Stimulated activated CD4-positive, alpha-beta T cell treated with anti-CD3 and anti-CD28 coated beads, Interleukin-4, amount 100 ng/mL, for 24 hours (primary cell): Measurements from ENCODE around the gene SCD5.

Source experiments
- DNase-seq: peaks from one replicate; pipeline ENCODE4 v3.0.0-alpha.2; 2020

SCD5 gene

GRCh38 chr4:82718162-82718940 is 80.2 kb downstream of the SCD5 start:
- no peak for DNase-seq

DNA sequence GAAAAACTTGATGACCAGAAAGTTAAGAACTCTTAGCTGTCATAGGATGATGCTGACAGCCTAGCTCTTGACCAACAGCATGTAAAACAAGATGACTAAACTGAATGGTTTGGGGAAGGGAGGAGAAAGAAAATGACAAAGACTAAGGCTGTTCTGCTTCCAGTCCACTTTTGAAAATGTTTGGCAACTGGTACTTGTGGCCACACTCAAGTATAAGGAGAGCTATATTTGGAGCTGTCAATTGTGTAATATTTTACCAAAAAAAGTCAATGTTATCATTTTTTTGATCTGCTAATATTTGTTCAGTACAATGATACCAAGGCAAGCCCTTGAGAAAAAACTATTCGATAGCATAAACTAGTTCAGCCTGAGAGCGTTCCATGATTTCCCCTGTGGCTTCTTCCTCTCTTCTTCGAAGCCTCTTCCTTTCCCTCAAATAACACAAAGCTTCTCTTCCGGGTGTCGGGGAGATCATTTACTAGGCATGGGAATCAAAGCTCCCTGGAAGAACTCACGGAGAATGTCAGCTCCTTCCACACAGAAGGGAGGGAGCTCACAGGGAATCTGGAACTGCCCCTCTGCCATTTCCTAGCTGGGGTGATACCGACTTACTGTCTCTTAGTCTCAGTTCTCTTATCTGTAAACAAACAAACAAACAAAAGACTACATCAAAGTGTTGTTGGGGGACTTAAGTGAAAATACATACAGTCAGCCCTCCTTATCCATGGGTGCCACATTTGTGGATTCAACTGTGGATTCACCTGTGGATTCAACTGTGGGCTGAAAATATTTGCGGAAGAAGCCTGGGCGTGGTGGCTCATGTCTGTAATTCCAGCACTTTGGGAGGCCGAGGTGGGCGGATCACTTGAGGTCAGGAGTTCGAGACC is 82.6 kb downstream of the SCD5 start:
- no peak for DNase-seq

GRCh38 chr4:82713856-82714255 is 84.7 kb downstream of the SCD5 start:
- DNase-seq = no peak

GRCh38 chr4:82712561-82712960 is 86.0 kb downstream of the SCD5 start:
- no peak for DNase-seq

DNA sequence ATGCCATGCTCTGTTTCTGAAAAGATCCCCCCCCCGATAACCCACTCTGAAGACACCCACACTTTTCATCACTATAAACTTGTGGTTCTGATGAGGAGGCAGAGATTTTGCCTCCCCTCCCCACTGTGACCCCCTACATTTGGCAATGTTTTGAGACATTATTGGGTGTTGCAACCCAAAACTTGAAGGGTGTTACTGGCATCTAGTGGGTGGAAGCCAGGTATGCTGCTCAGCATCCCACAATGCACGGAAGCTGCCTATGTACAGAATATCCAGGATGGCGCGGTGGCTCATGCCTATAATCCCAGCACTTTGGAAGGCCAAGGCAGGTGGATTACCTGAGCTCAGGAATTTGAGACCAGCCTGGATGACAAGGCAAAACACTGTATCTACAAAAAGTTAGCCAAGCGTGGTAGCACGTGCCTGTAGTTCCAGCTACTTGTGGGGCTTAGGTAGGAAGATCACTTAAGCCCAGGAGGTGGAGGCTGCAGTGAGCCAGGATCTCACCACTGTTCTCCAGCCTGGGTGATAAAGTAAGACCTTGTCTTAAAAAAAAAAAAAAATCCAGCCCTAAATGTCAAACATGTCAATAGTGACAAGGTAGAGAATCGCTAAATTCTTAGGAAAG is 87.3 kb downstream of the SCD5 start:
- no peak for DNase-seq

- no peak for DNase-seq
Measured at GRCh38 chr4:82710197-82710929, 88.2 kb downstream of the SCD5 start.

DNA sequence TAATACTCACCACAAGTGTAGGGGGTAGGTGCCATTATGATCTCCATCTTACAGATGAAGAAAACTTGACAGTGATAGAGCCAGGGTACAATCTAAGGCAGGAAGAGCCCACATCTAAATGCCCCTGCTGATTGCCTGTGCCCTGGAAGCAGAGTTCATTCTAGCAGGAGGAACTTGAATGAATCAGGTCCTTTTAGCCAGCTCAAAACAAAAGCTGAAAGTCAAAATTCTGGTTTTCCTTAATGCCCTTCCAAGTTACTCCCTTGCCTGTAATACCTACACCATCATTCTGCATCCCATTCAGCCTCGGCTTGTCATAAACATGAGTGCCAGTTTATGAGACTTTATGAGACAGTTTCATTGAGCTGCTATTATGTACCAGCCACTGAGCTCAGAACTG is 89.6 kb downstream of the SCD5 start:
- DNase-seq = no peak

DNA sequence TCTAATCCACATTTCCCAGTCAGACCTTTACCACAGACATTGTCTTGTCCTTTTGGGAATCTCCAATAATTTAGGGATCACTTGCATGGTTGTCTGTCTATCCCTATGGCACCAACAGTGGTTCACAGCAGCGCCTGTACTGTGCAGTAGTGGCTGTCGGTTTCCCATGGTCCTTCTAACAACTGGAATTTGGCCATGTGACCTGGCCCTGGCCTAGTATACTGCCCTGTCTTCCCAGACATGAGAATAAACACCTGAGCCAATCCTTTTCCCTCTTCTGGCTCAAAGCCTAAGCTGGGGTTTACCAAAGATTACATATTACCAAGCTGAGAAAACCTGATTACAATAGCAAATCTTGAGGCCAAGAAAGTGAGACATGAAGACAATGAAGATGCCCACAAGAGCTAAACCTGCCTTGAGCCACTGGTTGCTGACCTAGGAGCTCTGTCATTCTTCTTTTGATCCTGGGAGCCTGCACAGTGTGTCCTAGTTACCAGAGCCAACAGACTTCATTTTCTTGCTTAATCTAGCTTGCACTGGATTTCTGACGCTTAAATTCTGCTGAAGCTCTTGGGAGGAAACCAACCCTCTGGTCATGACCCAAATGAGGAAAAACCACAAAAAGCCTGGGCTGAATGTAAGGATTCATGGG is 92.1 kb downstream of the SCD5 start:
- DNase-seq = no peak

- DNase-seq = no peak
Measured at GRCh38 chr4:82705928-82706300, 92.7 kb downstream of the SCD5 start.

- no peak for DNase-seq
Measured at GRCh38 chr4:82705169-82705927, 93.2 kb downstream of the SCD5 start.

- DNase-seq = no peak
Measured at GRCh38 chr4:82704156-82704555, 94.4 kb downstream of the SCD5 start.

DNA sequence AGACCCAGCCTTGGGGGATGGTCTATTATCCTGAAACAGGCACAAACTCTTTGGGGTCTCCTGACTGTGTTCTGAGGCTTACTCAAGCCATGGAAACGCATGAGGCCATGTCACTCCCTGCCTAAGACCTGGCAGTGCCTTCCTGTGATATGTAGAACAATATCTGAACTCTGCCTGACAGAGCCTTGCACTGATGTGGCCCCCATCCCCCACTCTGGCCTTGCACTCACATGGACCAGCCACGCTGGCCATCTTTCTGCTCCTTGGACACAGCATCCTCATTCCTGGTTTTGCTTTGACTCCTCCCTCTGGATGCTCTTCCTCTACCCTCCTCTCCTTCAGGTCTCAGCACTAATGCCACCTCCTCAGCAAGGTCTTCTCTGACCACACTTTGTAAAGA is 100.2 kb downstream of the SCD5 start:
- no peak for DNase-seq

GRCh38 chr4:82697561-82697960 is 101.0 kb downstream of the SCD5 start:
- no peak for DNase-seq

DNA sequence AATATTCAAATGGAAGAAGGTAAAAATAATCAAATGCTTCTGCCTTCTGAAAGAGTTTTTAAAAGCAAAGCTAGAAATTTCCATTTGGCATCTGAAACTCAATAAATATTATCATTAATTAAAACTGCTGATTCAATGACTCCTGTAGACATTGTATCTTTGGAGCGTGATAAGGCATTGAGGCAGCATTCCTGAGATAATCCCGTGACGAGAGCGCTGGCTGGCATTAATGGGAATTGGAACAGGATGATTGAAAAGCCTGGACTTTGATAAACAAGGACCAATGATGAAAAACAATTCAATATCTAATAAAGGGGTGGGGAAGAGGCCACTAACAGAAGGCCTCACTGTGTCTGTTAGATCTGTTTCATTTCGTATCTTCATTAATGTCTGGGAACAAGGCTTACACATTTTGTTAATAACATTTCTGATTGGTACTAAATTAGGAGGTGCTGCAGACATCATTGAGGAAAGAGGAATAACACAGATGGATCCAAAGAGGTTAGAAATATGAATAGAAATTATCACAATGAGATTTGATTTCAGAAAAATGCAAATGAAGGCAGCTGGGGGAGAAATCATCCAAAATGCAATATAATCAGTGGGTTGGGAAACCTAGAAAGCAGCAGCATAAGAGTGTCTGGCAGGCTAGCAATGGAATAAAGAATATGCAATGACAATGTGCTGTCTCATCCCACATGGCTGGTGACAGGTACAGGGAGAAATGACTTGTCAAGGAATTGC is 102.3 kb downstream of the SCD5 start:
- DNase-seq = no peak

GRCh38 chr4:82694892-82695291 is 103.7 kb downstream of the SCD5 start:
- no peak for DNase-seq

DNA sequence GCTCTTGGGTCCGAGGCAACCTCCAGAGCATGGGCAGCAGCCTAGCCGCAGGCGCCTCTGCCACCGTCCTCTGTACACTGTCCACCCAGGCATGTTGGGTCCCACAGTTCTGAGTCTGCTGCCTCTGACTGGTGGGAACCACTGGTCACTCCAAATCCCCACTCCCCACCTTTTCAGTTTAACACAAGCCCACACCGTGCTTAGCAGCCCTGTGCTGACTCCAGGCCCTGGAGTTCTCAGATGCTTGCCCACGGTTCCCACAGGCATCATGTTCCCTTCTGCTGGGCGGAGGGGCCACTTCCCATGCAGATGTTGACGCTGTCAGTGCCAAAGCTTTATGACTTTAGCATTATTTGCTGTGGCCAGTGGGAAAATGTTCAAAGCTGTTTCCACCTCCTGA is 104.5 kb downstream of the SCD5 start:
- DNase-seq = no peak

DNA sequence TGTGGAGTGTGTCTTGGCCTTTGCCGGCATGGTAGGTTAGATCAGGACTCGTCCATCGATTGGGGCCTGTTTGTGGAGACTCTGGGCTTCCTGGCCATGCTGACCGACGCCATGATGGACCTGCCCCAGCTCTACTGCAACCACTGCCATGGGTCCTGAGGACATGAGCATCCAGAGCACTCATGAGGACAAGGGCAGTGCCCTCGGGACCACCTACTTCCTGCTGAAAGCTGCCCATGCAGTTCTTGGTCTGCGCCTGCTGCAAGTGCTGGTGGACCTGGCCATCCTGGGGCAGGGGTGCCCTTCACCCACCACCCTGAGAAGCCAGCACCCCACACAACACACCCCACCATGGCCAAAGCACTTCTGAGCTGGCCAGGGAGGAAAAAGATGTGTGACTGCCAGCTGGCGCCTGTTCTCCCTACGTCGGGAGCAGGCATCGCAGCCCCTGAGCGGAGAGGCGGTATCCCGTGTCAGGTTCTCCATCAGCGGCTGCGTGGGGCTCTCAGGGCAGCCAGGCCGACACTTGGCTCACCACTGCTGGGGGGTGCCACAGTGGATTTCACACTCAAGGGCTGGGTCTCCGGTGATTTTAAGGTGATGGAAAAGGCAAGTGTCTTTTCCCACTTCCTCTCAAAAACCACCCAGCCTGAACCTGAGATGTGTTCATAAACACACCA is 106.4 kb downstream of the SCD5 start:
- no peak for DNase-seq

- no peak for DNase-seq
Measured at GRCh38 chr4:82691431-82691830, 107.2 kb downstream of the SCD5 start.

GRCh38 chr4:82688091-82688795 is 110.4 kb downstream of the SCD5 start:
- DNase-seq = no peak

DNA sequence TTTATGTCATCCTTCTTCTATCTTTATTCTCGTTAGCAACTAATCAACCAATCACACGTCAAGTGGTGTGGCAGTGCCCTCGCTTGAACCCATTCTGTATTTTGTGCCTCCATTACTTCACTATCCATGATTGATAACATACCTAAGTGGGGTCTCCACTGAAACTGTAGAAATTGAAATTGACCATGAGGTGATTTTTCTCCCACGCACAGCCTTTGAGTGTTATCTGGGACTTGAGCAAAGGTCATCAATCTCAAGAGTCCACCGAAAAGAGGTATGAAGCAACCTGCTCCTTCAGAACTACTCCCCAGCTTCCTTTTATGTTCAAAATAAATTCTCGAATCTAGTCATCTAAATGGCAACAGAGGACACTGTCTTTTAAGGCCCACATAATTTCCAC is 111.1 kb downstream of the SCD5 start:
- DNase-seq = no peak
